ENCODE measurements around the gene GALNT1. TPM values are rescaled to one million over a fixed set of nuclear protein-coding genes. Genes with fewer than 3 reads are reported as not detected.

The GALNT1 gene
- total and polyA plus RNA-seq, 12 donors, result 8.1 to 61.2 (median 42.1) TPM

- WGBS, 2 donors, result 94 to 97% methylated on average over 3 of the region's 3 CpGs
These were observed 22.0 kb downstream of the GALNT1 start for GRCh38 chr18:35603528-35603927.

GRCh38 chr18:35604369-35604768 lies 22.8 kb downstream of the GALNT1 start:
- TF ChIP-seq CTCF (IDR thresholded peaks at IDR 0.05), result no peak
- WGBS, 2 donors, result 95 to 97% methylated on average over 3 of the region's 3 CpGs
- intact Hi-C loops (cut with DNase I), result no loop called here
- DNase-seq, result no peak
- no peak for ATAC-seq
- H3K36me3 ChIP-seq, result no peaks in the 10 kb centered on the region
- peaks cover 0 to 20% (median 6%) of the 10 kb centered on the region in 9 donors for H3K4me1 ChIP-seq
- peaks cover 0 to 51% (median 24%) of the 10 kb centered on the region in 11 donors for H3K9me3 ChIP-seq
- no peaks in the 10 kb centered on the region for H3K27me3 ChIP-seq
- no peak overlapping the region for H3K4me3 ChIP-seq
- no peak overlapping the region for H3K27ac ChIP-seq

More at GRCh38 chr18:35603528-35603927, 22.0 kb downstream of the GALNT1 start:
- Histone ChIP-seq H3K36me3 (no peaks in the 10 kb centered on the region), H3K27me3 (no peaks in the 10 kb centered on the region), H3K4me1 (peaks cover 0 to 16% (median 3%) of the 10 kb centered on the region in 9 donors), H3K4me3 (no peak overlapping the region), H3K9me3 (peaks cover 0 to 56% (median 24%) of the 10 kb centered on the region in 11 donors), H3K27ac (no peak overlapping the region)
- no peak for TF ChIP-seq CTCF (IDR thresholded peaks at IDR 0.05)
- DNase-seq, result no peak
- ATAC-seq, result no peak
- intact Hi-C loops (cut with DNase I), result no loop called here

- peaks cover 0 to 37% (median 24%) of the 10 kb centered on the region in 11 donors for H3K9me3 ChIP-seq
- no peak overlapping the region for H3K4me3 ChIP-seq
- H3K27ac ChIP-seq, result no peak overlapping the region
- 92 to 93% methylated on average over 3 of the region's 3 CpGs for WGBS, 2 donors
- no peak for TF ChIP-seq CTCF (IDR thresholded peaks at IDR 0.05)
- no peaks in the 10 kb centered on the region for H3K27me3 ChIP-seq
- no peaks in the 10 kb centered on the region for H3K36me3 ChIP-seq
- H3K4me1 ChIP-seq, result peaks cover 0 to 30% (median 19%) of the 10 kb centered on the region in 9 donors
- ATAC-seq (no peak), DNase-seq (no peak)
- intact Hi-C loops (cut with DNase I), result no loop called here
These were observed 24.3 kb downstream of the GALNT1 start for GRCh38 chr18:35605686-35606417.

GRCh38 chr18:35609236-35609635 lies 27.7 kb downstream of the GALNT1 start:
- intact Hi-C loops (cut with DNase I), result no loop called here
- no peak overlapping the region for H3K27ac ChIP-seq
- peaks cover 0 to 39% (median 31%) of the 10 kb centered on the region in 9 donors for H3K4me1 ChIP-seq

More at GRCh38 chr18:35609236-35609635, 27.7 kb downstream of the GALNT1 start:
- peaks cover 0 to 3% (median 0%) of the 10 kb centered on the region in 11 donors for H3K9me3 ChIP-seq
- TF ChIP-seq CTCF (IDR thresholded peaks at IDR 0.05), result no peak
- ATAC-seq (no peak), DNase-seq (no peak)
- H3K27me3 ChIP-seq, result no peaks in the 10 kb centered on the region
- H3K4me3 ChIP-seq, result no peak overlapping the region
- 90 to 95% methylated on average over 1 of the region's 1 CpG for WGBS, 2 donors
- H3K36me3 ChIP-seq, result no peaks in the 10 kb centered on the region
